ENCODE results near the gene PCED1B. TPM values are rescaled to one million over a fixed set of nuclear protein-coding genes. Genes with fewer than 3 reads are reported as not detected.

Gene PCED1B
- total RNA-seq, 1 experiment from 2014 or later, result 6.6 TPM

GRCh38 chr12:47144769-47145168, 65.3 kb downstream of the PCED1B start (continued):
- TF ChIP-seq E2F1 (CRISPR knock-in tag; IDR thresholded peaks at IDR 0.05), result no peak
- no peak for TF ChIP-seq ZNF512 (CRISPR knock-in tag; IDR thresholded peaks at IDR 0.05; ENCODE audit: borderline replicate concordance)
- no peak for TF ChIP-seq GTF2I (CRISPR knock-in tag; conservative IDR thresholded peaks at IDR 0.05)

- ChIA-PET CTCF (no interaction called here), POLR2A (no interaction called here)
- Mint-ChIP-seq H3K4me3 (no peak overlapping the region), H3K4me1 (peaks cover 14% of the 10 kb centered on the region), H3K27ac (no peak overlapping the region), H3K9me3 (peaks cover 9% of the 10 kb centered on the region), H3K27me3 (ENCODE audit: low read depth) (no peaks in the 10 kb centered on the region), H3K36me3 (no peaks in the 10 kb centered on the region)
- TF ChIP-seq FOXP4 (CRISPR knock-in tag; IDR thresholded peaks at IDR 0.05), result no peak
- no peak for TF ChIP-seq AR (CRISPR knock-in tag; IDR thresholded peaks at IDR 0.05)
- TF ChIP-seq PRDM15 (CRISPR knock-in tag; IDR thresholded peaks at IDR 0.05), result no peak
- no peak for TF ChIP-seq TEAD4 (CRISPR knock-in tag; IDR thresholded peaks at IDR 0.05)
- no peak for ATAC-seq
- no peak for DNase-seq (ENCODE audit: low spot score)
These were observed 65.8 kb downstream of the PCED1B start for GRCh38 chr12:47145188-47145587.

GRCh38 chr12:47147739-47148138, 68.3 kb downstream of the PCED1B start:
- no peak overlapping the region for H3K27ac Mint-ChIP-seq
- ChIA-PET POLR2A (no interaction called here), CTCF (no interaction called here)
- ATAC-seq (no peak), DNase-seq (ENCODE audit: low spot score) (no peak)
- peaks cover 12% of the 10 kb centered on the region for H3K4me1 Mint-ChIP-seq
- H3K4me3 Mint-ChIP-seq, result no peak overlapping the region
- no peaks in the 10 kb centered on the region; the same call in 1 of the 2 replicates for H3K27me3 Mint-ChIP-seq (ENCODE audit: low read depth)
- peaks cover 10% of the 10 kb centered on the region for H3K36me3 Mint-ChIP-seq
- peaks cover 18% of the 10 kb centered on the region for H3K9me3 Mint-ChIP-seq
- TF ChIP-seq GRHL2 (CRISPR knock-in tag; IDR thresholded peaks at IDR 0.05; ENCODE audit: insufficient replicate concordance, severe bottlenecking) (no peak), HMGXB4 (CRISPR knock-in tag; IDR thresholded peaks at IDR 0.05) (no peak), ZNF232 (CRISPR knock-in tag; IDR thresholded peaks at IDR 0.05) (no peak), STAT6 (CRISPR knock-in tag; conservative IDR thresholded peaks at IDR 0.05; ENCODE audit: low read depth) (no peak), PRRX2 (CRISPR knock-in tag; IDR thresholded peaks at IDR 0.05) (no peak), ATF2 (CRISPR knock-in tag; IDR thresholded peaks at IDR 0.05; ENCODE audit: borderline replicate concordance, low read depth) (no peak), TEAD1 (CRISPR knock-in tag; IDR thresholded peaks at IDR 0.05) (no peak), EMX1 (CRISPR knock-in tag; IDR thresholded peaks at IDR 0.05) (no peak)

All from WTC11 (cell line).